Body of pancreas (tissue), 4 donors: ENCODE results near the gene FAM162A.

ENCODE experiments used
- CTCF ChIP-seq, 7 experiments: fragments of 450-650 bp in 4 of 7; fragments of 200-600 bp in 3 of 7; sonication (generic) in 3 of 7; IDR thresholded peaks; one replicate each; pipeline ENCODE4 v1.5.1; 2016 to 2019; ENCODE audit warnings: antibody characterized with exemption in 7 of 7
- POLR2A ChIP-seq, 3 donors: fragments of 450-650 bp; IDR thresholded peaks; one replicate each; pipeline ENCODE4 v1.6.1; 2016; ENCODE audit warnings: antibody characterized with exemption in 3 of 3, mild to moderate bottlenecking in 2 of 3

- no peak for TF ChIP-seq CTCF (IDR thresholded peaks at IDR 0.05)
- no peak for TF ChIP-seq POLR2A (IDR thresholded peaks at IDR 0.05)
Observed at GRCh38 chr3:122350814-122351418, 33.1 kb upstream of the FAM162A start.
